ENCODE measurements around the gene FOXO6.
A peak's percentile ranks its signal among the peaks of the same experiment; 100 is the strongest.

The FOXO6 gene

DNA sequence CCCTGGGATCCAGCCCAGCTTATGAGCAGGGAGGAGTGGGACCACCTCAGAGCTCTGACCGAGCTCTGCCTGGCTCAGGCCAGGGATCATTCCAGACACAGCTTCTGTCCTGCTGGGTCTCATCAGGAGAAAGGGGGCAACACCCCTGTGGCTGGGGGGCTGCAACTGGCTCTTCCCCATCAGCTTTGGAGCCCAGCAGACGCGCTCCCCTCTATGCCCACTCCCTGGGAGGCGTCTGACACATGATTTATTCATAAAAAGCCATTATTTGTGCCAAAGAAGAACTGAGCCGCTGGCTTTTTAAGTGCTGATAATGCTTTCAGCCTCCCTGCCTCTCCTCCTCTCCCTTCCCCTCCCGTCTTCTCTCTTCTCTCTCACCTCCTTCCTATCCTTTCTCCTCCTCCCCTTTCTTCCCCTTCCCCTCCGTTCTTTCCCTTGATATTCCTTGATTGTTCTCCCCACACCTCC lies 25.0 kb downstream of the FOXO6 start:
- no peak for DNase-seq

DNA sequence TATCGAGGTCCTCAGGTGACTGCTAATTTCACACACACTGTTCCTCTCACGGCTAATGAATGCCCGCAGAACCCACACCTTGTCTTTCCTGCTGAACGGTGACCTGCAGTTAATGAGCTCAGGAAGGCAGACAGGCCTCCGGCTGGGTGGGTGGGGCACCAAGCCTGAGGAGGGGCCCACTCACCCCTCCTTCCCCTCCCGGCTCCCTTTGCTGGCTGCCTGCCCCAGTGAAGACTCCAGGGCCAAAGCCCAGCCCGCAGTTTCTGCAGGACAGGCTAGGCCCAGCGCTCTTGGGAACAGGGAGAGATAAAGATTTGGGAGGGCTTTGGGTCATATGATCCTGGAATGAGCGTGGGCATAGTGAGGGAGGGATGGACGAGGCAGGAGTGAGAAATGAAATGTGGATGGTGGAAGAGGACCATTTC lies 26.4 kb downstream of the FOXO6 start:
- no peak for DNase-seq

DNA sequence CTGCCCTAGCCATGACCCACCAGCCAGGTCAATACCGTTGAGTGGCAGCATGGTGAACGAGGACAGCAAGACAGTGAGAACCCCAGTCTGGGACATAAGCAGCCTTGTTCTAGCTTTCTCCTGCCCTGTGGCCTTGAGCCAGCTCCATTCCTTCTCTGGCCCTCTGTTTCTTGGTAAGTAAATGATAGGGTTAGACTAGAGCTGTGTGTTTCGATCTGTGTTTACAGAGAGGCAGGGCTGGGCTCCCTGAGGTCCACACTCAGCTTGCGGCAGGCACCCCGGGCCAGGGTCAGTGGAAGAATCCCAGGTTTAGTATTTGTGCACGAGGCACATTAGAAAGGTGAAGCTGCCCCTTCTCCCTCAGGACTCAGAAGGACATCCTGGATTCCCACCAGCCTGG lies 27.3 kb downstream of the FOXO6 start:
- no peak for DNase-seq

DNA sequence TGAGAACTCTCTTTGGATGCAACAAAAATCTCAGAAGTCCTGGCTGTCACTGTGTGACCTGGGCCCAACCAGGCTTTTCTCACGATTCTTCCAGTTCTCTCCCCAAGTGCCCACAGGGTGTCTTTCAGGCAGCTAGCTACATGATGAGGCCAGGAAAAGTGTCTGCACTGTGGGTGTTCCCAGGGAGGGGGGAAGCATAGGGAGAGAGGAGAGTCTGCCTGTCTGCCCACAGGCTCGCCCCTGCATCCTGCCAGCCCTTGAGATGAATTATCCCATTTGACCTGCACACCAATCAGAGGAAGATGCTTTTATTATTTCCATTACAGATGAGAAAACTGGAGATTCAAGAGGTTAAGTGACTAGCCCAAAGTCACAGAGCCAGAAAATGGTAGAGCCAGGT lies 27.8 kb downstream of the FOXO6 start:
- no peak for DNase-seq

DNA sequence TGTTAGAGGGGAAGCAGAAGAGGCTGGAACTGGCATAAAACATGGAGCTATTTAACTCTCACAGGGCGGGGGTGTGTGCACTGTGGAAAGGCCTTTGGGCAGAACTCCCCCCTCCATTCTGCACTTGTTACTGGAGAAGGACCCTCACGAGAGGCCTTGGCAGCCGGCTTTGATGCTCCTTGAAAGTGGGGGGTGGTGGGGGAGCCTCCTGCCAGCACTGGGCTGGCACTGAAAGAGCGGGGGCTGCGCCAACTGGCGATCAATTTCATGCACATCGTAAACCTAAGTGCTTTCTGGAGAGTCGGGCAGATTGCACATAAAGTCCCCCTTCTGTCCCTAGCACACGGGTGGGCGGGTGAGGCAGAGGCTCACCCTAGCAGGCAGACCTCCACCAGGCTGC lies 28.9 kb downstream of the FOXO6 start:
- DNase-seq = no peak

DNA sequence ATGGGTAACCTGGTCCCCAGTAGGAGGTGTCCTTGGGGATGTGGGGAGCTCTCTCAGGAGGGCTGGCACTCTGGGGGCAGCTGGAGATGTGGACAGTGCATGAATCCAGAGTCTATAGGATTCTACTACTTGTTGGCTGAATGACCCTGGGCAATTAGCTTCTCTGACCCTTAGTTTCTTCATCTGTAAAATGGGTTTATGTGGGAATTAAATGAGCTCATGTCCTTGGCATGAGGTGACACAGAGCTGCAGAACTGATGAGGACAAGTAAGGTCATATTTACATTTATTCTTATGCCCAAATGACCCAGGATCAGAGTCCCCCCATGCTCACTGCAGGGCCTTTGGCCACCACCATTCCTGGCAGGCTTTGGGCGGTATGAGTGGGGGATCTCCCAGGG lies 29.3 kb downstream of the FOXO6 start:
- no peak for DNase-seq

DNA sequence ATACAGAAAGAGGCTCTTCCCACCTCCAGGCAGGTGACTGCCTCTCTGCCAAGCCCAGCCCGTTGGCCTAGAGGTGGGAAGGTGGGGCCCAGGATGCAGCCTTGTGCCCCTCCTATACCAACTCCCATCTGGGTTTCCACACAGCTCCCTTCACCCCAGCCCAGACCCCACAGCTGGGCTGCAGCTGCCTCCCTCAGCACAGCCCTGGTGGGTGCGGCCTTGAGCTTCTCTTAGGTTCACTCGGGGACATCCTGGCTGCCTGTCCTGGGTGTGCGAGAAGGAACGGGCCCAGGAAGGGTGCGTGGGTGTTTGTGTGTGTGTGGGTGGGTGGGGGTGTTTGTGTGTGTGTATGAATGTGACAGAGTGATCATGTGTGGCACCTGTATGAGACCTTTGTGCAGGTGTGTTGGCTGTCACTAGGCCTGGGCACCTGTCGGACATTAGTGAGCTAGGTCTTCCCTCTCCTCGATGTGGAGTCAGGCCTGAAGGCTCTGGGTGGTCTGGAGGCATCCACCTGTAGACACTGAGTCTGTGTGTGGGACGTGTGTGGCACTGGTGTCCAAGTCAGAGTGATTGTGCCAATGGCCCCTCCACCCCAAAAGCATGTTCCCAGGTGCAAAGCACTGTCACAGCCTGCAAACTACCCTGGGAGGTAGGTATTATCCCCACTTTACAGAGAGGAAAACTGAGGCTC lies 30.7 kb downstream of the FOXO6 start:
- no peak for DNase-seq

DNA sequence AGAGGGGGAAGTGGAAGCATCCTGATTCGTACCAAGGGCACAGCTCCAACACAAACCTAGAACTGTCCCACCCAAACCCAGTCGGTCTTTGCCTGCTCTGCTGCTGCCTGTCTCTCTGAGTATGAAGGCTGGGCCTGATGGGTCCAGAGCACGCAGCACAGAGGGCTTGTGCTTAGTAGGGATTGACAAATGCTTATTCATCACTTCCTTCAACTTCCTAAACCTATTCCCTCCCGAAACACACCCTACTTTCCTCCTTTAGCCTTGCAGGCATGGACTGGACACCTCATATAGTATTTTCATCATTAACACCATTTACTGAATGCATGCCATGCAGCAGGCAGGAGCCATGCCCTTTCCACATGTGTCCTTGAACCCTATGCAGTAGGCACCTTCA lies 31.3 kb downstream of the FOXO6 start:
- no peak for DNase-seq

DNA sequence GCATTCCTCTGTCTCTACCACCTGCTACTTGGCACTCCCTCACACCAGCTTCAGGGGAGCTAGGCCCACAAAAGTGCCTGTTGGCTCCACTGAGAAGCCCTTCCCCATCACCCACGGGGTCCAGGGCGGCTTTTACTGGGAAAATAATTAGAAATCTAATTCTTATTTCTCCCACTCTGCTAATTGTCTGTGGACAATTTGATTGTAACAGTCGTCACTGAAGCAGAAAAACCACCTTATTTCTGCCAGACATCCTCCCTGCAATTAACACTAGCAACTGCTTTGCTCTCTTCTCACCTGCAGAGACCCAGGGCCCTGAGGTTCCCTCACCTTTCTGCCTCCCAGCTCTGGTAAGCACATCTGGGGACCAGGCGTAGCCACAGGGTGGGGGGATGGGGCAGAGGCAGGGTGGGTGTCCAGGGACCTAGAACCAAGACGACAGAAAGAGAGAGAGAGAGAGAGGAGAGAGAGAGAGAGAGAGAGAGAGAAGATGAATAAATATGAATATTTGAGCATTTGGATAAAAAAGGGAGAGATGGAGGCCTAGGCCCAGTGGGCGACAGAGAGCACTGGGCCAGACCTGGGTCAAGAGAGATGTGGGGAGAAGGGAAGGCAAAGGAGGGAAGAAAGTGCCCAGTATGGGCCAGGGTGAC lies 32.6 kb downstream of the FOXO6 start:
- no peak for DNase-seq

DNA sequence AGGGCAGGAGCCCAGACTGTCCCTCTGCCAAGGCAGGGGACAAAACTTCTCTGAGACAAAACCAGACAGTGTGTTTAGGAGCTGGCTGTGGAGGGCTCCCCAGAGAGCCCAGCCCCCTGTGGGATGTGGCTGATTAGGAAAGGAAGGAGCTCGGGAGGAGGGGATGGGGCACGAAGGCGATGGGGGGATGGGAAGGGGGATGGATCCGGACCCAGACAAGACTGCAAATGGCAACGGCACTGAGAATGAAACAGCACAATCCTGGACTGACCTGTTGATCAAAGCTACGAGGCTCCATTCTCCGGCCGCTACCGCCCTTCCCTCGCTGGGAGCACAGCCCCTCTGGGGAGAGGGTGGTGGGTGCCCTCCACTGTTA lies 33.1 kb downstream of the FOXO6 start:
- DNase-seq = no peak

DNA sequence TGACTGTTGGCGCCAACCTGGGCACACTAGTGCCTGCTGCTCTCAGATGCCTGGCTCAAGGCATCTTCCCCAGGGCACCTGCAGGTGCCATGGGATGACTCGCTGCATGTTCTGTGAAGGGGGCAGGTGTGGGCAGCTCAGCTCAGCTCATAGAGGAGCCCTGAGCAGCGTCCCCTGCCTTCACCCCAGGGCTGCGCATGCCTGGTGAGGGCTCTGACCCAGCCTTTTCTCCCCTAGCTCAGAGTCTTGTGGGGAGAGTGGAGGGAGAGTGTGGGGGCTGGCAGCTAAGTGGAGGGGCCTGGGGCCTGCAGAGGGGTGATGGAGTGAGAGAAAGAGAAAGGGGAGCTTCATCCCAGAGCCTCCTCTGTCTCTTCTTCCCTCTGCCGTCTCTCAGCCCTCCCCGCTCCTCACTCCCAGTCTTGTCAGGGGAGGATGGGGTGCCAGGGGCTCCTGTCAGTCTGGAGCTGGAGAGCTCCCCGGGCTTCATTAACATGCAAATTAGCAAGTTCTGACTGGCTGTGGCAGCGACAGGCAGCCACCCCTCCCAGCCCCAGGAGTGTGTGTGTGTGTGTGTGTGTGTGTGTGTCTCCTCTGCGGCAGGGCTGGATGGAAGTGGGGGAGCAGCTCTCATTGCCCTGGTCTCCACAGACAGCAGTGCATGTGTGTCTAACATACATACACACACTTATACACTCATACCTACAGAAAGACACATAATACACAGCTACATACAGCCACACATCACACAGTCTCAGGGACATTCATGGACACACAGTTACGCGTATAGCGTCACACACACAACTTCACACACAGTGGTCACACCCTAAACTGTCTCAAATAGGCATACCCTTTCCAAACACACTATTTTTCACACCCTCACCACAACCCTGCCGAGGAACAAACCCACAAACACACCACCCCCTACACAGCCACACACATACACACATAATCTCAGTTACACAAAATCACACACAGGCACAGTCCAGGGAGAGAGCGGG lies 34.0 kb downstream of the FOXO6 start:
- DNase-seq = peak; percentile 63

DNA sequence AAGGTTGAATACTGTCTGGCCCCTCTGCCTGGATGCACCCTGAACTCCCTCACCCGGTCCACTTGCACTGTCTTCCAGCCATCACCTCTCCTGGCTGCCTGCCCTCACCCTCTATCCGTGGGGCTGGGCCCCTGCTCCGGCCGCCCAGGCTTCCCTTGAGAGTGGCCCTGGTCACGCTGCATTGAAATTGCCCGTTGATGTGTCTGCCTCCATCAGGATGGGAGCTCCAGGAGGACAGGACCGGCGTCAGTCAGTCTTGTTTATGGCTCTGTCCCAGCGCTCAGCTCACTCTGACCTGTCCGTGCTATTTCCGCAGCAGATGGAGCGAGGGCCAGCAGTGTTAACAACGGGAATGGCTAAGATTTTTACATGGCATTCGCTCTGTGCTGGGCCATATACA lies 34.9 kb downstream of the FOXO6 start:
- no peak for DNase-seq

DNA sequence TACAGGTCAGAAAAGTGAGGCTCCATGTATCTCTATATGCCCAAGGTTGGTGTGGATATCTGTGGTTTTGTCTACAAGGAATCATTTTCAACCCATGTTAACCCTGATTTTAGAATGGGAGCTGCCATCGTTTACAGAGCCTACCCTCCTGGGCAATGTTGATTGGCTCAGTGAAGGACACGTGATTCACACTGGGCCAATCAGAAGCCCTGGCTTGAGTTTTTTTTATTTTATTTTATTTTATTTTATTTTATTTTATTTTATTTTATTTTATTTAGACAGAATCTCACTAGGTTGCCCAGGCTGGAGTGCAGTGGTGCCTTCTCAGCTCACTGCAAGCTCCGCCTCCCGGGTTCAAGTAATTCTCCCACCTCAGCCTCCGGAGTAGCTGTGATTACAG lies 35.8 kb downstream of the FOXO6 start:
- DNase-seq = no peak

DNA sequence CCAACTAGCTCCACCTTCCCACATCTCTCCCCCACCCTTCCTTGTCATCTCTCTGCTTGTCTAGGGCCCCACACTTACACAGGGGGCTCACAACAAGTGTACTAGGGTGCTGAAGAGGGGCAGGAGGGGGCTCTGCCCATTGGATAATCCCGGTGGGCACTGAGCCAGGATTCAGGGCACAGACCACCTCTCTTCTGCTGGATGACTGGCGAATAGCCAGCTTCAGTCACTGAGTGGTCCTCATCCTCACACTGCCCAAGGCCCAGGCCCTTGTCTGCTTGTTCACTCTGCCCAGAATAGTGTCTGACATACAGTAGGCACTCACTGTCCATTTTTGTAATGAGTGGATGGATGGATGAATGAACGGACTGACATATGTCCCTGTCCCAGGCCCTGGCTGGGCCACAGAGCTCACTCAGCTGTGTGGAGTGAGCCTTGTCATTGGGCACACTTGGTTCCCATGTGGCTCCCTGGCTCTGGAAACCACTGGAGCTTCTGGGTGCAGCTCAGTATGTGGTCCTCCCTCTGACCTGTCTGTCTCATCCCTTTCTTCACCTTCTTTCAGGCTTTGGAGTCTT lies 36.6 kb downstream of the FOXO6 start:
- DNase-seq = no peak

DNA sequence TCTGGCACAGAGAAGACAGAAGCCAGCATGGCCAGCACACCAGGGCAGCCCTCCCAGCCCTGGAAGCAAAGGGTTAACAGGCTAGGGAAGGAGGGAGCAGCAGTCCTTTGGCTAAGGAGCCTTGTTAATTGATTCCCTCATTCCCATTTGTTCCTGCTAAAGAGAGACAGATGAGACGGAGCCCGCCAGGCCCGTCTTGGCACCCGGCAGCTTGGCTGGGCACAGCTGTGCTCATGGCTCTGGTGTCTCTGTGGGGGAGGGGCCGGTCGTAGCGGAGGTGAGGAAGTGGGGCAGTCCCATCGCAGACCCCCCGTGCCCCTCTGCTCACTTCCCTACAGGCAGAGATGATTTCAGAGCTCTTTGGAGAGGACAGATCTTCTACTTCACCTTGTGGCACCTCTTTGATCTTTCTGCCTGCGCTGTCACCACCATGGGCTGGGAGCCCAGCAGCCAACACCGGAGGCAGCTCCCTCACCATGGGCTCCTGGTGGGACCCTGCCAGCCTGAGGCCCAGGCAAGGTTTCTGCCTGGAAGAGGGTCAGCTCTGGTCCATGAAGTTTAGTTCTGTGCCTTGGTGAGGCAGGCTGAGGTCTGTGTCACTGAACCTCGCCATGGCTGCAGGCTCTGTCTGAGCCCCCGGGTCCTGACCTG lies 38.0 kb downstream of the FOXO6 start:
- DNase-seq = no peak

DNA sequence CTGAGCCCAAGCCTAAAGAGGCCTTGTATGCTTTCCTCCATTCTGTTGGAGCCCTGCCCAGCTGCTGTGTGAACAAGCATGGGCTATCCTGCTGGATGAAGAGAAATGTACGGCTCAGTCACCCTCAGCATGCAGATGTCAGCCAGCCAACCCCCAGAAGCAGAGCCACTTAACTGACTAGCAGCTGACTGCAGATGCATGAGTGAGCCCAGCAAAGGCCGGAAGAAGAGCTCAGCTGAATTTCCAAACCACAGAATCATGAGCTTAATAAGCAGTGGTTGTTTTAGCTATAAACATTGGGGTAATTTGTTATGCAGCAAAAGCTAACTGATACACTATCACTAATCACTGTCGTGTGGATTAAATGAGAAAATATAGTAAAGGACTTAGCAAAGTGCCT lies 39.0 kb downstream of the FOXO6 start:
- no peak for DNase-seq

DNA sequence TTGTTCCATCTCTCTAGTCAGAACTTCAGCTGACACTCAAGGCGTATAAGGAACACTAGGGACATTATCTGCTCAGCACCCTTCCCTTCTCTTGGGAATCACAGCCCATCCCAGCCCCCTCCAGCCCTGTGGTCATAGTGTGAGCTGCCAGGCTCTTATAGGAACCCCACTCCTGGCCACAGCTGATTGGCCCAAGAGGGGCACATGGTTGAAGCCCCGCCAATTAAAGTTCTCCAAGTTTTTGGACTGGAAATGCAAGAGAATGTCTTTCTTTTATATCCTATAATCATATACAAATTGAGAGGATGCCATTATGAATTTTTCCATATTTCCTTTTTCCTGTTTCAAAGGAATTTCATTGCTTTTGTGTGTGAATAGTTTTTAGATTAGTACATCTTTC lies 40.7 kb downstream of the FOXO6 start:
- DNase-seq = no peak

DNA sequence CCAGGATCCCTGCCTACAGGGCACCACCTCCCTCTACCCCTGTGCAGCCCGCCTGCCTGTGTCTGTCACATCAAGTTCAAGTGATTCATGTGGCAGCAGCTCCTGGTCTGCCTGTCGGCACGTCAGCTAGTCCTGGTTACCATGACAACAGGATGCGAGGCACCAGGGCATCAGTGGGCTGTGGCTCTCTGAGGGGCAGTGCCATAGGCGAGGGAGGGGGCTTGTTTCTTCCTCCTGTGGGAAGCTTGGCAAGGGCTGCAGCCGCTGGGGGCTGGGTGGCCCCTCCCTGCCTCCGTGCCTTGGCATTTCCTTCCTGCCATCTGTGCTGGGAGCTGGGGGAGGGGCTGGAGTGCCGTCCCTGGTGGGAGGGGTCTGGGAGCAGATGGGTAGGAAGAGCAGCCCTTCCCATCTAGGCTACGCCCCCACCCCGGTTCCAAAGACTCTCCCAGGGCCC lies 43.1 kb downstream of the FOXO6 start:
- peak; percentile 76 for DNase-seq

DNA sequence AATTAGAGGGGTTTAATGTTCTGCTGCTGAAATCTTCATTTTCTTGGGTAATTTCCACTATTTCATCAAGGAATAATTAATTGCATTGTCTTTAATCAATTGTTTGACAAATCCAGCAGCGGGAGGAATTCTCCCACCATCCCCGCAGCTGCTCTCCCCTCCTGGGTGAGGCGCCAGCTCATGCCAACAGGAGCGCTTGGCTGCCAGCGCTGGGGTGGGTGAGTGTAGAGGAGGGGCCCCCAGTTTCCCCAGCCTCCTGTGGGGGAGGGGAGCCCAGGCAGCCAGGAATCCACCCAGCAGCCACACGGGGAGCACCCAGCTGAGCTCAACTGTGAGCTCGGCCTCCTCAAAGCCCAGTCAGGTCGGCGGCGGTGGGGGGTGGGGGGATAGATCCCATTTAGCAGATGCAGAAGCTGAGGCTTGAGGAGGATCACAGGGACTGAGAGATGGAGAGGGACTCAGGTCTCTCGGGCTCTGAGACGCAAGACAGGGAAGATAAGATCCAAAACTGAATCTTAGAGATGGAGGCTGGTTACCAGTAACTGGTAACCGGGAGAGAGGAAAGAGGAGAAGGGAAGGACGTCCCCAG lies 46.5 kb downstream of the FOXO6 start:
- no peak for DNase-seq

DNA sequence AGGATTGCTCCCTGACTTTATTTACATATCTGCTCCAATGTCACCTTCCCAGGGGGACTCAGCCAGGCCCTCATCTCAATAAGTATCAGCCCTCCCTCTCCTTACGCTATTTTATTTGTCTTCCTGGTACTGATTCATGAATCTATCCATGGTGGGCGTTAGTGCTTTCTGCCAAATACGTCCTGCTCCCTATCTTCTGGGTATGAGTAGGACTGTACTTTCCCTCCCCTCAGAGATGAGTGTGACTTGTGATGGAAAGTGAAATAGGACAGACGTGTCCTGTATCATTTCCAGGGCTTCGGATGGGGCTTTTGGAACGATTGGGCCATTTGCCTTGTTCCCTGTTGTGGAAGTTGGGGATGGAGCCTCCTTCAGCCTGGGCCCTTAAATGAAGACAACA lies 47.5 kb downstream of the FOXO6 start:
- DNase-seq = no peak

DNA sequence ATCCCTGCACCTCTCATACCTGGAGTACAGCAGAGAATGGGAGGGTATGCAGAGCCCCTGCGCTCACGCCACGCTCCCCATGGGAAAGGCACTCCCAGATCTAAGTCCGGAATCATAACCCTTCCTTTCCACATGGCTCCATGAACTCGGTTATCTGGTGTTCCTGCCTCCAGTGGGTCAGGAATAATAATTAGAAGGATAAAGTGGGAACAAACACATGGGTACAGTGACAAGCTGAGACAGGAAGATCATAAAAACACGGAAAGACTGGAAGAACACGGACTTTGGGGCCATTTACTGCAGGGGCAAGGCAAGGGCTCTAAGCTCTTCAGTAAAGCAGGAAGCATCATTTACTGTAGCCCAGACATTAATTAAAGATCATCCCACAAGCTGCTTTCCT lies 48.6 kb downstream of the FOXO6 start:
- no peak for DNase-seq

DNA sequence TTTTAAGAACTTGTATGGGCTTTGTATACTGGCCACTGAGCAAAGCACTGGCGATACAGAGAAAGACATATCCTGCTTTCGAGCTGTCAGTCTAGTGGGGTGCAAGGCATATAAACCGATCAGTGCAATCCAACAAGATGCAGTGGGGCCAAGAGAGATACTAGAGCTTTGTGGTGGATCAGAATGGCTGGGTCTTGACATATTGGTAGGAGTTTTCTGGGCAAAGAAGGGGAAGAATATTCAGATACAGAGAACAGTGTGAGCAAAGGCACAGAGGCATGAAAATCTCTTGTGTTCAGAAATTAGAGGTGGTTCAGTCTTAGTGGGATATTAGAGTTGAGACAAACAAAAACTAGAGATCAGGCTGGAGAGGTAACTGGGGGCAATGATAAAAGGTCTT lies 49.2 kb downstream of the FOXO6 start:
- DNase-seq = no peak
